ENCODE results near the gene PPP4R3B.
A peak's percentile ranks its signal among the peaks of the same experiment; 100 is the strongest.

The PPP4R3B gene

DNA sequence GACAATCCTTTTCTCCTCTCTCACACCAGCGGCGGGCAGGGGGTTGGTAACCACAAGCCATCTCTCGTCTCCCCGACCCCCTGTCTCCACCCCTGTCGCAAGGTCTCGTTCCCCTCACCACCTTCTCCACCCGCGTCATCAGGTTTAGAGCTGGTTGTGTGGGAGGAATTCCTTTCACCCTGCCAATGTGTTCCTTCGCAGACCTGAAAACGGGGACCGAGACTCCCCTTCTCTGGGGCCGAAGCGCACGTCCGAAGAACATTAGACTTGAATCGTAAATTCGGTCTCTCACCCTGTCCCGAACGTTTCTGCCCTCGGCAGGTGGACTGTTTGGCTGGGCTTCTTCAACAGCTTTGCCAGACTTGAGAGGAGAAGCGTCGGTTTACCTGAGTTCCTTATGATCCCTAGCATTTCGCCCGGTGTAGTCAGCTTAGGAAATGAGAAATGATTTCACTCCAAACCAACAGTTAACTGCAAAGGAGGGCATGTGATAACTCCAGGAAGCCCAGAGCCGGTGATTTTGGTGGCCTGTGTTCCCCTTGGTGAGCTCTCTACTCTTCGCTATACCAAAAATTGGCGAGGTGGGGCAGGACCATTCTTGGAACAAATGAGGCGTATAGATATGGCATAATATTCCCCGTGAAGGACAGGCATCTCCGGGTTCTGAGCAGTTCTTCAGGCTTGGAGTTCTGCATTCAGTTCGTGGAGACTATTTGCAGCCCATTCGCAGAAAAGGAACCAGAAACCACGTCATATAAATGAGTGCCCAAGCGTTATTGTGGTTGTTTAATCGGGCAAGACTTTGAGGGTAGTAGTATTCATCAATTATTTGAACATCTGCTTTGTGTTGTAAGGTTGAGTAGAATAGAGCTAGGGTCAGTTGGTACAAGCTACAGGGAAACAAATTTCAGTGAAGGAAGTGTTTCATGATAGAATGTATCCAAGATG lies 97.2 kb downstream of the PPP4R3B start:
- in situ Hi-C loops (cut with MboI; ENCODE audit: low sequenced_read_pairs): no loop called here
- peak; percentile 12 to 36 for DNase-seq (ENCODE audit: low spot score in 2 of 2)
- H3K27me3 ChIP-seq (ENCODE audit: low read depth): no peaks in the 10 kb centered on the region
- H3K4me1 ChIP-seq: peaks cover 3% of the 10 kb centered on the region; the same call in 1 of the 2 replicates
- no peaks in the 10 kb centered on the region for H3K9me3 ChIP-seq
- peak overlapping the region; percentile 74 for H3K4me3 ChIP-seq
- H3K36me3 ChIP-seq (replicated peaks): no peaks in the 10 kb centered on the region

- Histone ChIP-seq H3K9me3 (no peaks in the 10 kb centered on the region), H3K36me3 (replicated peaks) (no peaks in the 10 kb centered on the region), H3K4me3 (peak overlapping the region; percentile 74), H3K4me1 (peaks cover 3% of the 10 kb centered on the region; the same call in 1 of the 2 replicates), H3K27me3 (ENCODE audit: low read depth) (no peaks in the 10 kb centered on the region)
- DNase-seq (ENCODE audit: low spot score in 2 of 2): peak; percentile 24 to 31
- in situ Hi-C loops (cut with MboI; ENCODE audit: low sequenced_read_pairs): no loop called here
Measured at GRCh38 chr2:55518841-55519165, 98.6 kb downstream of the PPP4R3B start.

DNA sequence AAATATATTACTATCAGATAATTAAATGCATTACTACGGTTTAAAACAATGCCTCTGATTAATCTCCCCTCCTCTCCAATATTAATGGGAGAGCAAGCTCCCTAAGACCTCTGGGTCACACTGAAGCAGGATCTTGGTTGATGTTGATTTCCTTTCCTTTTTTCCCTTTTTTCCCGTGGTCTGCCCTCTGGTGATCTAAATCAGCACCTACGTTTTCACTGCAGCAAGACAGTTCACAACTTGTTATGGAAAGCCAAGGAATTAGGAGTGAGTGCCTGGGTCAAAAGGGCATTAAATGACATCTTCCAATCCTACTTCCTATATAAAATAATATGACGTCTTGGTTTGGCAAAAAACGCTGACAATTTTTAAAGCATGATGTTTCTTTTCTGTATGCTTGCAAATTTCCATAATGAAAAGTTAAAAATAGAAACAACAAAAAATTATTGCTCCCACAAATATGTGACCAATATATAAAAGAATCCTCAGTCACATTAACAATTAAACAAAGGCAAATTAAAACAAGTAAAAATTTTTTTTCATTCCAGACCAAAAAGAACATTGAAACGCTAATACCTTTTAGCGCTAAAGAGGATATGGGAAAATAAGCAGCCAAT lies 105.8 kb downstream of the PPP4R3B start:
- peak; percentile 49 to 69 for DNase-seq (ENCODE audit: low spot score in 2 of 2)
- no peaks in the 10 kb centered on the region for H3K27me3 ChIP-seq (ENCODE audit: low read depth)
- no peaks in the 10 kb centered on the region for H3K4me1 ChIP-seq
- no peaks in the 10 kb centered on the region for H3K36me3 ChIP-seq (replicated peaks)
- no peak overlapping the region for H3K4me3 ChIP-seq
- in situ Hi-C loops (cut with MboI; ENCODE audit: low sequenced_read_pairs): no loop called here
- H3K9me3 ChIP-seq: no peaks in the 10 kb centered on the region

DNA sequence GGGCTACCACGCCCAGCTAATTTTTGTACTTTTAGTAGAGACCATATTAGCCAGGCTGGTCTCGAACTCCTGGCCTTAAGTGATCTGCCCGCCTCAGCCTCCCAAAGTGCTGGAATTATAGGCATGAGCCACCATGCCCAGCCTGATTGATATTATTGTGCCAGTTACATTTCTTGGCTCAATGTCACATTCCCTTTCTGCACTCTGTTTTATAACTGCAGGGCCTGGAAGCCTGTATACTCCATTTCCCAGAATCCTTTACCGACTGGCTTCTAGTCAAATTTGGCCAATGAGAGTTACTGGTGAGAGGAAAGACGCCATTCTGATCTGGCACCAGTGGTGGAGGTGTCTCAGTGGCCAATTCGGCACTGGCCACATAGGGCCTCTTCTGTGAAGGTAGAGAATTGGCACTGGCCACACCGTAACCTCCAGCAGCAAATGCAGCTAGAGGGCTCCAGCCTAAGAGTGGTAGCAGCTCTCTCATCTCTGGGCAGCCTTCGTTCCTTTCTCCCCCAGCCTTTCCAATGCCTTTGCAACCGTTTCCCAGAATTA lies 114.8 kb downstream of the PPP4R3B start:
- peaks cover 5% of the 10 kb centered on the region for H3K4me1 ChIP-seq
- DNase-seq (ENCODE audit: low spot score in 2 of 2): no peak
- H3K4me3 ChIP-seq: no peak overlapping the region
- in situ Hi-C loops (cut with MboI; ENCODE audit: low sequenced_read_pairs): no loop called here
- no peaks in the 10 kb centered on the region for H3K27me3 ChIP-seq (ENCODE audit: low read depth)
- H3K36me3 ChIP-seq (replicated peaks): no peaks in the 10 kb centered on the region
- no peaks in the 10 kb centered on the region for H3K9me3 ChIP-seq

GRCh38 chr2:55500025-55500424 lies 117.4 kb downstream of the PPP4R3B start:
- in situ Hi-C loops (cut with MboI; ENCODE audit: low sequenced_read_pairs): no loop called here
- no peaks in the 10 kb centered on the region for H3K36me3 ChIP-seq (replicated peaks)
- DNase-seq (ENCODE audit: low spot score in 2 of 2): no peak
- H3K27me3 ChIP-seq (ENCODE audit: low read depth): no peaks in the 10 kb centered on the region
- H3K9me3 ChIP-seq: no peaks in the 10 kb centered on the region
- H3K4me3 ChIP-seq: no peak overlapping the region
- H3K4me1 ChIP-seq: peaks cover 5% of the 10 kb centered on the region

- no peak for DNase-seq (ENCODE audit: low spot score in 2 of 2)
Measured at GRCh38 chr2:55498582-55498981, 118.8 kb downstream of the PPP4R3B start.

More at GRCh38 chr2:55498582-55498981, 118.8 kb downstream of the PPP4R3B start:
- no peaks in the 10 kb centered on the region for H3K27me3 ChIP-seq (ENCODE audit: low read depth)
- H3K4me3 ChIP-seq: no peak overlapping the region
- no peaks in the 10 kb centered on the region for H3K36me3 ChIP-seq (replicated peaks)
- H3K9me3 ChIP-seq: no peaks in the 10 kb centered on the region
- in situ Hi-C loops (cut with MboI; ENCODE audit: low sequenced_read_pairs): no loop called here
- H3K4me1 ChIP-seq: peaks cover 5% of the 10 kb centered on the region
